Measurements from ENCODE around the gene RNF113B. TPM values are rescaled to one million over a fixed set of nuclear protein-coding genes. Genes with fewer than 3 reads are reported as not detected.

Gene RNF113B
- total and polyA plus RNA-seq, 7 donors = not detected

GRCh38 chr13:98133946-98134345, 43.1 kb downstream of the RNF113B start:
- DNase-seq = no peak
- intact Hi-C loops (cut with DNase I) = no loop called here
- Histone ChIP-seq H3K36me3 (no peaks in the 10 kb centered on the region), H3K4me1 (no peaks in the 10 kb centered on the region), H3K27ac (no peak overlapping the region), H3K4me3 (no peak overlapping the region), H3K9me3 (no peaks in the 10 kb centered on the region), H3K27me3 (no peaks in the 10 kb centered on the region)
- WGBS, 2 donors = 55 to 68% methylated on average over 3 of the region's 3 CpGs
- TF ChIP-seq CTCF (IDR thresholded peaks at IDR 0.05) (no peak), EP300 (IDR thresholded peaks at IDR 0.05) (no peak), POLR2A (IDR thresholded peaks at IDR 0.05) (no peak), POLR2AphosphoS5 (IDR thresholded peaks at IDR 0.05) (no peak)

- intact Hi-C loops (cut with DNase I) = no loop called here
- no peaks in the 10 kb centered on the region for H3K36me3 ChIP-seq
- DNase-seq = no peak
- H3K9me3 ChIP-seq = no peaks in the 10 kb centered on the region
- no peak overlapping the region for H3K4me3 ChIP-seq
- no peak for TF ChIP-seq CTCF (IDR thresholded peaks at IDR 0.05)
- no peak for TF ChIP-seq POLR2AphosphoS5 (IDR thresholded peaks at IDR 0.05)
- no peak for TF ChIP-seq EP300 (IDR thresholded peaks at IDR 0.05)
- no peak for TF ChIP-seq POLR2A (IDR thresholded peaks at IDR 0.05)
- H3K27ac ChIP-seq = no peak overlapping the region
- H3K4me1 ChIP-seq = no peaks in the 10 kb centered on the region
- 90 to 92% methylated on average over 5 of the region's 5 CpGs for WGBS, 2 donors
- no peaks in the 10 kb centered on the region for H3K27me3 ChIP-seq
Observed at GRCh38 chr13:98129059-98129746, 47.9 kb downstream of the RNF113B start.

Small RNA genes lying within 50 kb of the gene (small RNA-seq; reads per million reads assigned to genes)
- 0 reads per million in 3 donors for gene MIR3170

Other genes starting within 250 kb of the RNF113B start
- 100 to 1,000 TPM; 106 to 147 (median 139) TPM for gene IPO5, start 223.6 kb downstream of the RNF113B start, total RNA-seq
- gene IPO5, start 223.6 kb downstream of the RNF113B start, polyA plus RNA-seq = 10 to 100 TPM; 13.4 to 37.9 (median 19.2) TPM
- 10 to 100 TPM; 32.9 to 96.4 (median 47.5) TPM for gene FARP1, start 34.2 kb downstream of the RNF113B start, total RNA-seq
- 10 to 100 TPM in 1 of 3 donors, 1 to 10 TPM in 2; 6.9 to 18.0 (median 7.8) TPM for gene FARP1, start 34.2 kb downstream of the RNF113B start, polyA plus RNA-seq

All from sigmoid colon (tissue), 7 donors.